ELR (cell line): ENCODE data around the gene CATSPERD.
A peak's percentile ranks its signal among the peaks of the same experiment; 100 is the strongest.

Experiments
- DNase-seq: peaks from one replicate; pipeline ENCODE4 v3.0.0-alpha.2; 2015; ENCODE audit warnings: low read depth

The CATSPERD gene

DNA sequence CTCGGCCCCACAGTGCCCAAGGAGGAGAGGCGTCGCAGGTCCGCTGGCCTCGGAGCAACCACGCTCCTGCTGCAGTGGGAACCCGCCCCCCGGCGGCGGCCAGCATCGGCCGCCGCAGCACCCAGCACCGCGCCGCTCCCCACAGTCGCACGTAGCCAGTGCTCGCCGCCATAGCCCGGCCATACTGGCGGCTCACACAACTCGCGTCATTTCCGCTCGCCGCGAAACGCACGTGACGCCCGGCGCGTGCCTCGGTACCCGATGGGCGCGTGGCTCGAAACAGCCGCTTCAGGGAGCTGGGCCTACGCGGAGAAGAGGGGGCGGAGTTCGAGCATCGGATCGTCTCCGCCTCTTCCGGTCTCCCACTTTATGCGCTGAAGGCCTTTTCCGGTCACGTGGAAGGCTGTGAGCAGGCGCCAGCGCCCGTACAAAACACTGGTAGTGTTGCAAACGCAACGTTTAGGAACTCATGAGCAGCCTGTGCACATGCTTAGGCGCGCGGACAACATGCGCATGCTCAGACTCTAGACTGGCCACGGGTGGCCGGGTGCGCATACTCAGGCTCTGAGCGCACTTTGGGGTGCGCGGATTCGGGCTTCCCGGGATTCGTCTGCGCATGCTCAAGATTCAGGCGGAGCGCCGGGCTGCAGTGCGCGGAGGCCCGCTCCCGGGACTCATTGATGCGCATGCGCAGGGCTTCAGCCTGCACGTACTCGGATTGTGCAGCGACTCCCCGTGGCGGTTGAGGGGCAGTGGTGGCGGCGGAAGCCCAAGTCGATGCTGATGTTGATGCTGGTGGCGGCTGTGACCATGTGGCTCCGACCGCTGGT lies at the start of gene CATSPERD, which contains the start of gene LONP1:
TSS of gene CATSPERD (plus strand) at position 677 of the 830 bp plus-strand sequence. CDS start at position 778, 101 bp downstream.
TSS of gene LONP1 (minus strand) at position 186 of the 830 bp plus-strand sequence. CDS start at position 172, 14 bp downstream.
- DNase-seq, result peak; percentile 99

DNA sequence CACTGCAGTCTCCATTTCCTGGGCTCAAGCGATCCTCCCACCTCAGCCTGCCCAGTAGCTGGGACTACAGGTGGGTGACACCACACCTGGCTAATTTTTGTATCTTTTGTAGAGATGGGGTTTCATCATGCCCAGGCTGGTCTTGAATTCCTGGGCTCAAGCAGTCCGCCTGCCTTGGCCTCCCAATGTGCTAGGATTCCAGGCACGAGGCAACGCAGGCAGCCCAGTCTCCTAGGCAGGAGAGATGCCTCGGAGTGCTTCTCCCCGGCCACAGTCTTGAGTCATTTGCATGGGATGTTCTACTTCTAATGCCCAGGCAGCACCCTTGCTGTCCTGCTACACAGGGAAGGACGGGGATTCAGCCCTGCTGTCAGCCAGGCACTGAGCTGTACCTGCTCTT lies 48.8 kb upstream of the CATSPERD start:
- DNase-seq, result no peak

GRCh38 chr19:5672708-5673459 lies 47.6 kb upstream of the CATSPERD start:
- DNase-seq, result no peak

- no peak for DNase-seq
Measured at GRCh38 chr19:5673752-5674151, 46.7 kb upstream of the CATSPERD start.

GRCh38 chr19:5674714-5675113 lies 45.7 kb upstream of the CATSPERD start:
- no peak for DNase-seq

- no peak for DNase-seq
Measured at GRCh38 chr19:5676105-5676771, 44.2 kb upstream of the CATSPERD start.

GRCh38 chr19:5676772-5677105 lies 43.7 kb upstream of the CATSPERD start:
- no peak for DNase-seq

GRCh38 chr19:5677136-5677535 lies 43.3 kb upstream of the CATSPERD start:
- DNase-seq, result no peak

GRCh38 chr19:5677580-5677979 lies 42.9 kb upstream of the CATSPERD start:
- DNase-seq, result no peak

- no peak for DNase-seq
Measured at GRCh38 chr19:5678071-5678718, 42.2 kb upstream of the CATSPERD start.

- no peak for DNase-seq
Measured at GRCh38 chr19:5679289-5680083, 41.0 kb upstream of the CATSPERD start.

DNA sequence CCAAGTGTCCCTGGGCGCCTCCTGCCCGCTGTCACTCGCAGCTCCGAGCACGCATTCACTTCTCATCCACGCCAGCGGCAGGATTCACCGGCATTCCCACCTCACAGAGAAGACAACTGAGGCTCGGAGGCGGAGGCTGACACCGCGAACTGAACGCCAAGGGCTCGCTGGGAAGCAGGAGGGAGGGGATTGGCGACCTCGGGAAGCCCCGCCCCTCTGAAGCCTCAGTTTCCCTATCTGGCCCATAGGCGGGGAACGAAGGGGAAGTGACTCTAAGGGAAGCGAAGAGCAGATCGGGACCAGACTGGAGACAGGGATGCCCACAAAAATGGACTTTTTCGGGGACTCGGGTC lies 40.4 kb upstream of the CATSPERD start:
- peak; percentile 55 for DNase-seq

DNA sequence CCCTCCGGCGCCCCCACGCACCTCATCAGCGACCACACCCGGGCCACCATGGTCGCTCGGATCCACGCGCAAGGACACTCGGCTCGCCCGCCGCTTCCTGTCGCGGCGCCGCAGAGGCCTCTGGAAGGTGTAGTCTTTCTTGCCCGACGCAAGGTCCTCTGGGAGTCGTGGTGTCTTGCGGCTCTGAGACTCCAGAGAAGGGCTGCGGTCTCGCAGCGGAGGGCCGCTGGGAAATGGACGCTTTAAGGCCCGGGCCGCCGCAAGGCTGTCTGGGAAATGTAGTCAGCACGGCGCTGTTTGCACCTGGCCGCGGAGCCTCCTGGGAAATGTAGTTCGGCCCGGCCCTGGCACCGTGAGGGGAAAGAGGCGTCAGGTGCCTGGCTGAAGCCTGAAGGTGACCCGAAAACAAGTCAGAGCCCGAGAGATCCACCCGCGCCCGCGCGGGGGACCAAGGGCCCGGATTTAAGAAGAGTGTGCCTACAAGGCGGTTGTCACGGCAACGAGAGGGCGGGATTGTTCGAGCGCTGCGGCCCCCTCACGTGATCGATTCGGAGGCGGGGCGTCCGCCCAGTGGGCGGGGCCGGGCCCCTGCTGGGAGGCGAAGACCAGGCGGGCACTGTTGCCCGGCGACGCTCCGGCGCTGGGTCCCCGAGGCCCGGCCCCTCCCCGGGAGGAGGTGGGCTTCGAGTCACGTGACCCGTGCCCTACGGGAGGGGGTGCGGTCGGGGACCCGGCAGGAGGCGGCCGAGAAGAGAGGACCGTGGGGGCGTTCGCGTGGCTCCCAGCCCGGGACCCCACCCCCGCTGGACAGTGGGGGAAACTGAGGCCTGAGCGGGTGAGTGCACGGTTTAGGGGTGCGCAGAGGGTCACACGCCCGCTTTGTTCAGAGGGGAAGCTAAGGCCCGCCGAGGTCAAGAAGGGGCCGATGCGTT lies 39.7 kb upstream of the CATSPERD start, which contains the start of the genes HSD11B1L and MICOS13:
TSS of gene HSD11B1L (plus strand) at position 591 of the 932 bp plus-strand sequence. CDS start 3,806 bp downstream, outside the sequence.
TSS of gene MICOS13 (minus strand) at position 80 of the 932 bp plus-strand sequence. CDS start at position 50, 30 bp downstream.
- DNase-seq, result peak; percentile 99

GRCh38 chr19:5681391-5682106 lies 38.9 kb upstream of the CATSPERD start:
- no peak for DNase-seq

GRCh38 chr19:5682107-5682482 lies 38.3 kb upstream of the CATSPERD start:
- DNase-seq, result no peak

DNA sequence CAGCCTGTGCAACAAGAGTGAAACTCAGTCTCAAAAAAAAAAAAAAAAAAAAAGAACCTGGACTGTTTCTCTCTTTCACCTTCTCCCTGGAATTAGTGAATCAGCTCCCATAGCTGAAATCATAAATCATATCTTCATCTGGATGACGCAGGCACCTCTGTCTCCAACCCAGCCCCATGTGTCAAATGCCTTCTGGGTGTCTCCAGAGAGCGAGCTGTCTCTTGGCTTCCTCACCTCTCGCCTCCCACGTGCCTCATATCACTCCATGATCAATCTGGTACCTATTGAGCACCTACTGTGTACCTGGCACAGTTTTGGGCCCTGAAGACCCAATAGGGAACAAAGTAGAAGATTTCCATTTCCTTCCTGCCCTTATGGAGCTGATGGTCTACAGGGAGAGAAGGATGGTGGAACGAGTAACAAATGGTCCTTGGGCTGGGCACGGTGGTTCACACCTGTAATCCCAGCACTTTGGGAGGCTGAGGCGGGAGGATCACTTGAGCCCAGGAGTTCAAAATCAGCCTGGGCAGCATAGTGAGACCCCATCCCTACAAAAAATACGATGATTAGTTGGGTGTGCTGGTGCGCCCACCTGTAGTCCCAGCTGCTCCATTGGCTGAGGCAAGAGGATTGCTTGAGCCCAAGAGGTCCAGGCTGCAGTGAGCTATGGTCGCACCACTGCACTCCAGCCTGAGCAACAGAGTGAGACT lies 37.1 kb upstream of the CATSPERD start:
- no peak for DNase-seq

GRCh38 chr19:5684694-5685430 lies 35.6 kb upstream of the CATSPERD start:
- no peak for DNase-seq

DNA sequence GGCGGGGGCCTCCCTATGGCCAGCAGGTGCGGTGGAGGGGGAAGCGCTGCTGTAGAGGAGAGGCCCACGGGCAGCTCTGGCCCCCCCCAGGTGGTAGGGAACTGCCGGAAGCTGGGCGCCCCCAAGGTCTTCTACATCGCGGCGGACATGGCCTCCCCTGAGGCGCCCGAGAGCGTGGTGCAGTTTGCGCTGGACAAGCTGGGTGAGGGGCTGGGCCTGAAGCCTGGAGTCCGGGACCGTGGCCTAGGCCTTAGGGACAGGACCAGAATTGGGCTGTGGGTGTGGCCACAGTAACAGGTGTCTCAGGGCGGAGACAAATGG lies 34.2 kb upstream of the CATSPERD start:
- DNase-seq, result no peak
